Ramos (cell line): ENCODE data around the gene ARHGAP25.

ENCODE experiments used
- in situ Hi-C: fragments of 300-500 bp; cut with MboI; formaldehyde crosslinking; loops from one replicate; pipeline ENCODE4 v1.14.3; 2022; ENCODE audit warnings: low sequenced_read_pairs; ENCODE audit not compliant: unreplicated experiment

ARHGAP25 gene

DNA sequence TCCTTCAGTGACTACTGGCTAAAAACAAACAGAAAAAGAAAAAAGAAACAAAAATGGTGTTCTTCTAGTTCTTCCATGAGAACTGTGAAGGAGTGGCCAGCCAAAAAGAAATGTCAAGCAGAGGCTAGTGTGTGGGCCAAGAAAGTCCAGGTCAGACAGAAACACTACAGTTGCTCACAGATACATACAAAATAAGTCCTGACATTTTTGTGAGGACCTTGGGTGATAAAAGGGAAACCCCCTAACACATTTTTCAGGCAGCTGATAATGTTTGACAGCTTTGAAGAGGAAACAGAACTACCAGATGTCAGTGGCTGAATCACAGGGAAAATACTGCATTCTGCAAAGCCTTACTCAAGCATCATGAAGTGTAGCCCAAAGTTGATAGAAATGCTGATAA lies 28.1 kb downstream of the ARHGAP25 start:
- in situ Hi-C loops = no loop called here

DNA sequence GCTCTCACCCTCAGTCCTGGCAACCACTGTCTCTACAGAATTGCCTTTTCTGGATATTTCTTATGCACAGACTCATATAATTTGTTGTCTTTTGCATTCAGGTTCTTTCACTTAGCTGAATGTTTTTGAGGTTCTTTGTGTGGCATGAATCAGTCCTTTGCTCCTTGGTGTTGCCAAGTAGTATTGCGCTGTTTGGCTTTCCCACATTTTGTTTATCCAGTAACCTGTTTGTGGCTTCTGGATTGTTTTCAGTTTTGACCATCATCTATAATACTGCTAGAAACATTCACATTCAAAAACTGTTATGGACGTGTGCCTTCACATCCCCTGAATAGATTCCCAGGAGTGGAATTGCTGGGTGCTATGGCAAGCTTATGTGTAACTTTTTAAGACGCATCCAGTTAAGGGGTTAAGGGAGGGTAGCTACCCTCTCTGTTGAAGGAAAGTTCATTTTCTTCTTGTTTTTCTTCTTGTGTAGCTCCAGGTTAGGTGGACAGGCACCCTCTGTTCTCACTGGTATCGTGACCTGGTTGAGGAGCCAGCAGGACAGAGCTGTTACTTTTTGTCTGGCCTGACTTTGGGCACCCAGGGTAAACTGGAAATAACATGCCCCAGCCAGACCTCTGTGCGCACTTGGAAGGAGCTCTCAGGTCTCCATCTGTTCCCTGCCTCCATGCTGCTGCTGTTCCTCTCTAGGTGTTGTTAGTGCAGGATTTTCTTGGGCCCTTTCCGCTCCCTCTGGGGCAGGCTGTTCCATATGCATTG lies 29.6 kb downstream of the ARHGAP25 start:
- in situ Hi-C loops = no loop called here

DNA sequence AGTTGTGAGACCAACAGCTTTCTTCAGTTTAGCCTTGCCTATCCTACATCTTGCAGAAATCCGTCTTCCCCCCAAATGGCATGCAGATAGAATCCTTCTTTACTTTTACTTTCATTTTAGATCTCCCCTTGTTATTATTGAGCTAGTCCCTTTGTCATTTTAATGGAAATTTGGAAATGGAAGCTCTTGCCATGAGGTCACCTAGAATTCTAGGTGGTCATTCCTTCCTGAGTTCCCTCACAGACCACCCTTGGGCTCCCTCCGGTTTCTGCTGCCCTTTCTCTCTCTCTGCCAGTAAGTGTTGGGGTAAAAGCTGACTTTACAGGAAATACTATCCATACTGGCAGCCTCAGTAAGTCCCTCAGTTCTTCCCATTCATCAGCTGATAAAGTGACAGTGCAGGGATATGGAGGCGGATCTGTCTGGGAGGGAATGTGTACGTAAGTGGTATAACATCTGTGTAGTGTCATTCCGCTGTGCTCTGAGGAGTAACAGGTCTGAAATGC lies 30.2 kb downstream of the ARHGAP25 start:
- in situ Hi-C loops = no loop called here

DNA sequence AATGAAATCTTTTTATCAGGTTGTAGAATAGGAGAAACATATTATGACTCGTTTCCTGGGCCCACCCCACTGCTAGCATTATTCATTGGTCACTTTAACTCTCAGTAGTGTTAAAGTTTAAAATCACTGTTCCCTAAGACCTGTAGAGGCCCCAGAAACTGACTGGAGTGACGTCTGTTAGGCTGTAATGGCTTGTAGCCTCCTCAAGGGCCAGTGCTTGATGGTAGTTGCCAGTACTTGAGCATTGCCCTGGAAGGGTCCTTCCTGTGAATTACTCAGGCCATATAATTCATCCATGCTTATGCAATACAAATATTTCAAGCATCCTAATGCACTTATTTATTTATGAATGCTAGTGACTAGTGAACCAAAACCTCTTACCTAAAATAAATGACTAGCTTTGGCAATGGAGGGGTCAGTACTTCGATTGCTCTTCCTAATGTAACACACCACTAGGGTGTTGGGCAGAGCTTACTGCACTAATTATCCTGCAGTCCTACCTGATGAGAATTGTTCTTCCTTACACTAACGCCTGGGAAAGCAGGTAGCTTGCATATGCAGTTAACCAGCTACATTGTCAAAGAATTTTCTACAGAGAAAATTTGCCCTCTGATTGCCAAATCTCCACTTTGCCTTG lies 31.2 kb downstream of the ARHGAP25 start:
- in situ Hi-C loops = no loop called here

DNA sequence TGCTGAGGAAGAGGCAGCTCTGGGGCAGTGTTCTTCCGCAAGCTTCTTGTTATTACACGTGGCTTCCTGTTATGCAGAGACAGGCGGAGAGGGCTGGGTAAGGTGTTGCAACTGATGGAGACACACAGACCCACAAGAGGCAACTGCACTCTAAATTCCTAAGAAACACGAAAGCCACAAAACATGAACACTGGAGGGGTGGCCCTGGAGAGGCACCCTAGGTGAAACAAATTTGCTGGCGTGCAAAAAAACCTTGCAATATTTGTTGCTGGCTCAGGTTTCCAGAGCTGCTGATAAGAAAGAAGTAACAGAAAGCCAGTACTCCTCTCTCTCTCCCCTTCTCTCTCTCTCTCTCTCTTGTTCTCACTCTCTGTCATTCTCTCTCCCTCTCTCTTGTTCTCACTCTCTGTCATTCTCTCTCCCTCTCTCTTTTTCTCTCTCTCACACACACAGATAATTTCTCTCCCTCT lies 31.8 kb downstream of the ARHGAP25 start:
- in situ Hi-C loops = no loop called here

DNA sequence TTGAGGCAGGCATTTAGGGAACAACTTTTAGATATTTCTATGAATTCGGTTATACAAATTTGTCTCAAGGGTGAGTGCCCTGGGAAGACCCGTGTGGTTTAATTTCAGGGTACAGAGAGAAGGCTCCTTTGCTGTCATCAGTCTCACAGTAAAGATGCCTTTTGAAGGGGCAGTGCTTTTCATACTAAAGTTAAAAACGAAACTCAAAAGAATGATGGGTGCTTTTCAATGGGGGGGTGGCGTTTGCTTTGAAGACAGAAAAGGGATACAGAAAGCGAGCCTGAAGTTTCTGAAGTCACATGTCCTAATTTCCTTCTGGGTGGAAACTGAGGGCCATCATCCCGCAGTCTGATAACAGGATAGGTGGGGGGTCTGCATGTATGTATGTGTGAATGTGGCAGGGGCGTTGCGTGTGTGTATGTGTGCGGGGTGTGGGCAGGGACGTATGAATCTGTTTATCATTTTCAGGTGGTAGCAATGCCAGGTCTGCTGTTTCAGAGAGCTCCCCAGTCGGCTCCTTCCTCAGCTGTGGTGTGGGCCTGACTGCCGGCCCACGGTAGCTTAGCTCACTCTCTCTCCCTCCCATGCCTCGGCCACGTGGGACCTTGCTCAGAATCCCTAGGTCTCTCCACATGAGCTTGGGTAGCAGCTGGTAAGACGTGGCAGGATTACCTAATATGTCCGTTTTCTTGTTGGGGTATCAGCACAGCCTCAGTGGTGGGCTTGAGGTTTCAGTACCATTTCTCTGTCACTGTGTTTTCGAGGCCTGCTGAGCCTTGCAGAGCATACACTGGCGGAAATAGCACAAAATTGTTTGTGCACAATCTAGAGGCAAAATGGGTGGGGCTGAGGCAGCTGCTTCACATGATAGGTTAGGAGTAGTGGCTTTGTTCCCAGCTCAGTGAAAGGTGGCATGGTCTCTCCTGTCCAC lies 32.7 kb downstream of the ARHGAP25 start:
- in situ Hi-C loops = no loop called here

DNA sequence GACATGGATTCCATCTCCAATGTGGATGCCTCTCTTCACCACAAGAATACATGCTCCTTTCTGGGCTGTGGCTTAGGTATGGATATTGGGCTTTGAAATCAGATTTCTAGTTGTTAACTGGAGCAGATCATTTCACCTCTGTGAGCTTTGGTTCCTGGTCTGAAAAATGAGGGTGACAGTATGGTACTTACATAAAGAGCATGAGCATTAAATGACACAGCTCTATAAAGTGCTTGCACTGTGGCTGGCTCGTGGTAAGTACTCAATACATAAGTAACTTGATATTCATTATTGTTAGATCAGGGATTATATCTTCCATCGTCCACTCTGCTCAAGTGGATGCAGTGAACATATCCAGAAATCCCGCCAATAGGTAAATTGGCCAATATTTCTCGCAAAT lies 33.4 kb downstream of the ARHGAP25 start:
- in situ Hi-C loops = no loop called here

DNA sequence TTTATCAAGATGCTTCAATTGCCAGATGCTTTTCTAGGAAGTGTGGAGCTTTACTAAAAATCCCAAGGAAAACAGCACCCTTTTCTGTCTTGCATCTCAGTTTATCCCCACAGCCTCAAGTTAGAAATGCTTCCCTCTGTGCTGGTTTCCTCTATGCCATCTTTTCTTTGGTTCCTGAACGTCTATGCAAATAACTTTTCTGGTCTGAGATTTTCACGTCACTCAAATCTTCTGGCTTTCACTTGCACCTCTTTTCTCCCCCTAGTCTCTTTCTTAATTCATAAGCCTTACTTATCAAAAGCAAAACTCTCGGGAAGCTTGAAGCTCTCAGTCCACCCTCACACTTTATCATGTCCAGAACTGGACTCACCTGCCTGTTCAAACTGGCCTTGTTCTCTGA lies 33.9 kb downstream of the ARHGAP25 start:
- in situ Hi-C loops = no loop called here

DNA sequence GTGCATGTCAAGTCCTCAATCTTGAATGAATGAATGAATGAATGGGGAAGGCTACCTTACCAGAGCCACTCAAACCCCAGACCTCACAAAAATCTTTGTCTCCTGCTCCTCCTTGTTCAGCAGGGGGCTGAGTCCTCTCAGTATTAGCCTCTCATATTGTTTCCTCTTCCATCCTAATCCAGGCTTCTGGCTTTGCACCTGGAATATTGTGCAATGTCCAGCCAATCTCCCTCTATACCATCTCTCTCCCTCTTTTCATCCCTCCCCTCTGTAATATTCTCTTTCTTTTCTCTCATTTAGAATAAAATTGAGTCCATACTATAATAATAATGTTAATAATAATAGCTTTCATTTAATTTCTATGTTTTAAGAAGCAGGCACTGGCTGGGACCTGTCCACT lies 34.3 kb downstream of the ARHGAP25 start:
- in situ Hi-C loops = no loop called here

DNA sequence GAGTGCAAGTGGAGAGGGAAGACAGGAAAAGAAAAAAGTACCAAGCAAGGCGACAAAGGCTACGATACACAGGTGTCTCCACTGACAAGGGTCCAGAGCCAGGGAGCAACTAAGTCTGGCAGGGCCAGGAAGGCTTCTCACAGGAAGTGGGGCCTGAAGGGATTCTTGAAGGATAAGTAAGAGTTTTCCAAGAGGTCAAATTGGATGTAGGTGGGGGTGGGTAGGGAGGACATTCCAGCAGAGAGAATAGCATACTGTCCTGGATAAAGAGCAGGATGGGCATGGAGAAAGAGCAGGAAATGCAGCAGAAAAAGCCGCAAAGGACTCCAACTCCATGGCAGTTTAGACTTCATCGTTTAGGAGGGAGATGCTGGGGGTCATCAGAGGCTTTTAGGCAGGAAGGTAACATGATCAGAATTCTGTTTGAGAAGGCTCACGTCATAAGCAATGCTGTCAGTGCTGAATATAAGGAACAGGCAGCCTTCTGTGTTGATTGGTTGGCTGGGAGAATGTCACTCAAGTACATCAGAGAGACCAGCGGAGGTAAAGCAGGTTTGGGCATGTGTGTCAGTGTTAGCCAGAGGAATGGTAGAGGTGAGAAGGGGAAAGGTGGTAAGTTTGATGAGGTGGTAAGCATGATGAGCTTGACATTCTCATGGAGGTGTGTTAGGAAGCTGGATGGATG lies 35.1 kb downstream of the ARHGAP25 start:
- in situ Hi-C loops = no loop called here

DNA sequence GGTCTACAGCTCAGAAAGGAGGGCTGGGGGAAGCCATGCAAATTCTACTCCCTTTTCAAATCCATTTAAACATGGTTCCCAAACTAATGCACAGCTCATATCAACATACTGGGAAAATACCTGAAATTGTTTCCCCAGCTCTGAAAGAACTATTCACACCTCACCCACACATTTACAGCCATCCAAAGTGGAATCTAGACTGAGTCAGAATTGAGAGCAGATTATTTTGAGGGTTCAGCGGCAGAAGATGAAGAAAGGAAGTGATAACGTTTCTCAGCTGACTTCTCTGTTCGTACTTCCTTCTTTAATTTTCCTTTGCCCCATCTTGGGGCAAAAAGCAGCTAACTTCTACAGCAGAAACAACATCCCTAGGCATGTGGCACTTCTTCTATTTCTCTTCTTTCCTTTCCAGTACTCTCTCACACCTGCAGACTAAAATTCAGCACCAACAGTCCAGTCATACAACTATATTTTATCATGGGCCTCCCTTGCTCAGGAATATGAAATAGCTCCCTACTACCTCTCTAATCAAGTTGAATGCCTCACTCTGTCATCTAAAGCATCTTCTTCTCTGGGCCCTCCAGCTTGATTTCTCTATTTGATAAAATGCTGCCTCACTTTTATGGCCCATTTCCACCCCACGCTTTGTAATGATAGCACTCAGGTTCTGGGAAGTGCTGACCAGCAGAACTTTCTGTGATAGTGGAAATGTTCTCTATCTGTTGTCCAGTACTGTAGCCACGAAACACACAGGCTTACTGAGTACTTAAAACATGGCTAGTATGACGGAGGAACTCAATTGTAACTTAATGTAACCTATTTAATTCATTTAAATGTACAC lies 35.9 kb downstream of the ARHGAP25 start:
- in situ Hi-C loops = no loop called here

DNA sequence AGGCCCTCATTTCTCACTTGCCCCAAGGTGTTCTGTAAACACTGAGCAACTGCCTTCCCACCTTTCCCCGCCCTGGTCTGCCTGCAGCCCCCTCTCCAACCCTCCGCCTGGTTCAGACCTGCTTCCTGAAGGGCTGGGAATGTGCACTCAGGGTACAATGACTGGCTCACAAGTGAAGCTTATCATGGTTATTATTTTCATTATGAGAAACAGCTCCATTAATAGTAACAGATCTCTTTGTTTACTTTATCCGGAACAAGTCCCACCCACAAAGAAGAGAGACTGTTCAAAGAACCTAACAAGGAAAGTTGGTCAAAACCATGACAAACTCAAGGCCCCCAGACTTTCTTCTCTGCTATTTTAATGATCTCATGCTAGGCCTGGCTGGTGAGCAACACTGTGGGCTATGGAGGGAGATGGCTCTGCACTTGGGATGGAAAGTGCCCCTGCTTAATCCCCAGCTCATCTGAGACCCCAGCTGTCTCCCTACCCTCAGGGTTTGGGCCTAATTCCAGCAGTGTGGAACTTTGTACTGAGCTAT lies 36.7 kb downstream of the ARHGAP25 start:
- in situ Hi-C loops = no loop called here

DNA sequence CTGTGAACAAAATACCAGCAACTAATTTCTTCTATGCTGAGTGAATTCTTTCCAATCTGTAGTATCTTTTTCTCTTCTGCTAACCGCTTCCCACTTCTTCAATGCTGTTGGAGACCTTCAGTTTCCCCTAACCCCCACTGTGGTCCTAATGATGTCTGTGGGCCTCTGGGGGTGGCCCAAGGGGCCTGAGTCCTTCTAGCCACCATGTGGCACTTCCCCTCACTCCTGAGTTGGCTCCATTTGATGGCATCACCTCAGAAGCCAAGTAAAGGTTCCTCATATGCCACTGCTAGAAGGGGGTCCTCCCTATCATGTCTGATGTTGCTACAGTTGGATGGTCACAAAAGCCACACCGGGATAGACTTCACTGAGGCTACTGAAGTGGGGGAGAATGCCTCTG lies 37.5 kb downstream of the ARHGAP25 start:
- in situ Hi-C loops = no loop called here

DNA sequence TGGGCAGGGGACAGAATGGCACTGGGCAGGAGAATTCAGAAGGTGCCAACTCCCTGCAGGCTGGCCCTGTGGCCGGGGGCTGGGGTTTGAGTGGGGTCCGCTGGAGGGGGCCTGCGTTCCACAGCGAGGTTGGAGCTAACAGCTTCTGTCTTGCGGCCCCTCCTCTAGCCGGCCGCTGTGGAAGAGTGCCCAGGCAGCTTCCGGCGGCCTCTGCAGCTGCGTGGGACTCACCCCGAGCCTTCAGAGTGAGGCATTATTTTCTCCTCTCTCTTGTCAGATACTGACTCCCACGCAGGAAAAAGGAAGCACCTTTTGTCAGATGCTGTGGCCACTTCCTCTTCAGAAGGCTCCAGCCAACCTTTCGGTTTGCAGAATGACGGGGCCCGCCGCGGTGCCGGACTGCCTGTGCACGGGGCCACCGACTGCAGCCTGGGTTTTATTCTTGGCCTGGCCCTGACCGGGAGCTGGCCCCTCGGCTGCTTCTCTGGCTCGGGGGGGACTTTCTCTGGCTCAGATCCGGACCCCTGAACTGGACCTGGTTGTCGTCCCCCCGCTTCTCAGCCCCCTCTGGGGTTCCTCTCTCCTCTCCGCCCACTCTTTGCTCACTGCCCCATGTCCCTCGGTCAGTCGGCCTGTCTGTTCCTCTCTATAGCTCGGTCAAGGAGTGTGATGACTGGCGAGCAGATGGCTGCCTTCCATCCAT lies 40.1 kb downstream of the ARHGAP25 start:
- in situ Hi-C loops = no loop called here

DNA sequence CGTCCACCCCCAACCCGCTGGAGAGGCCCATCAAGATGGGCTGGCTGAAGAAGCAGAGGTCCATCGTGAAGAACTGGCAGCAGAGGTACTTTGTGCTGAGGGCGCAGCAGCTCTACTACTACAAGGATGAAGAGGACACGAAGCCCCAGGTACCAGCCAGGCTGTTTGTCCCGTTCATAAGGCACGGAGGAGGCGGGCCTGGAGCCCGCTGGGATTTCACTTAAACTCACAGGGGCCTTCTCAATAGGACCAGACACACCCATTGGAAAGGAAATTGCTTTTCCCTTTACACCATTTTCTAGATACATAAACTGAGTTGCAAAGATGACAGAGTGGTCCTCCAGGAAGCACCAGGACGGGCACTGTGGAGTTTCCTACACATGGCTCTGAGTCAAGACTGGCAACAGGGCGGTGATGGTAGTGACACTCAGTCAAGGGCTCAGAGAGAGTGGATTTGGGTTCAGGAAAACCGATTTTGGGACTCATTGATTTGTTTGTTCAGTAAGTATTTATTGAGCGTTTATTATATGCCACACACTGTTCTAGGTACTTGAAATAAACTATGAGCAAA lies 40.7 kb downstream of the ARHGAP25 start:
- in situ Hi-C loops = no loop called here

DNA sequence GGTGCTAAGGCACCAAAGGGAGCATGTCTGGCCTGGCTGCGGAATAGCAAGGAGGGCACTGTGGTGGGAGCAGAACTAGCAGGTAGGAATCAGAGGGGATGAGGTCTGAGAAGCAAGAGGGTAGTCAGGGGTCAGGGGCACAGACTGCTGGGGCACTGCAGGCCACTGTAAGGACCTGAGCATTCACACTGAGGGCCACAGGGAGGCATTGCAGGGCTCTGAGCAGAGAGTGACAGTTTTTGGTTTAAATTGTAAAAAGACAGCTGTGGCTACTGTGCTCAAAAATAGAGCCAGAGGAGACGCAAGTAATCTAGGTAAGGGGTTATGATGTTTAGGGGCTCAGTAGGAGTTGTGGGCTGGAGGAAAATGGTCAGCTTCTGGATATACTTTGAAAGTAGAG lies 41.5 kb downstream of the ARHGAP25 start:
- in situ Hi-C loops = no loop called here

DNA sequence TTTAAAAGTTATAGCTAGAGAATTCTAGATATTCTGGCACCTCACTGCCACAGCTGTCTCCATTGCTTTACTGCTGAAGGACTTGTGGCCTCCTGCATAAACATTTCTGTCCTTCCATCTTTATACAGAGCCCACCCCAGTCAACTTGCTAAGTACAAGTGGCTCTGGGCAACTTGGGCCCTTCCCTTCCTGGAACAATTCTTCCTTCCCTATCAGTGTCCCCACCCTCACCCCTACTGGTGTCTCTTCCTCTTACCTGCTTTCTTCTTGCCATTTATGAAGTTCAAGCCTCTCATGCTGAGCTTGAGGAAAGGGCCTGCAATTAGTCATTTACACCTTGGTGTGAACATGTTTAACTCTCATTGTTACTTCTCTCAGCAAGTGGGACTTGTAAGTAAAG lies 45.0 kb downstream of the ARHGAP25 start:
- in situ Hi-C loops = no loop called here

DNA sequence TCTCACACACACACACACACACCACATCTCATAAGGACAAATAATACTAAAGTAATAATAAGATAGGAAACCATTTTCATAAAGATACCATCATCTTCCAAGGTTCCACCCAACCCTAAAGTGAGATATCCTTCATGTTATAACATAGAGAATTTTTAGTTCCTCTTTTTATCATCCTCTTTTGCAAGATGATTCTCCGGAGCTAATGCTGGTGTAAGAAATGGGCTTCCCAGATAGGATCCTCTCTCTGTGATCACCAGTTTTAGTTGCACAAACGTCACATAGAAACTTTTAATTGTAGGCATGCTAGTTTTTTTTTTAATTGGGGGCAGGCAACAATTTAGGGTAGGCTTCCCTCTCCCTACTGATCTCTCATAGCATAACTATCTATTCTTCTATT lies 49.6 kb downstream of the ARHGAP25 start:
- in situ Hi-C loops = no loop called here
